ENCODE results near the gene FLNC. TPM values are rescaled to one million over a fixed set of nuclear protein-coding genes. Genes with fewer than 3 reads are reported as not detected.

Gene FLNC
- total RNA-seq, 1 experiment from 2014 or later, result 0.05 TPM

DNA sequence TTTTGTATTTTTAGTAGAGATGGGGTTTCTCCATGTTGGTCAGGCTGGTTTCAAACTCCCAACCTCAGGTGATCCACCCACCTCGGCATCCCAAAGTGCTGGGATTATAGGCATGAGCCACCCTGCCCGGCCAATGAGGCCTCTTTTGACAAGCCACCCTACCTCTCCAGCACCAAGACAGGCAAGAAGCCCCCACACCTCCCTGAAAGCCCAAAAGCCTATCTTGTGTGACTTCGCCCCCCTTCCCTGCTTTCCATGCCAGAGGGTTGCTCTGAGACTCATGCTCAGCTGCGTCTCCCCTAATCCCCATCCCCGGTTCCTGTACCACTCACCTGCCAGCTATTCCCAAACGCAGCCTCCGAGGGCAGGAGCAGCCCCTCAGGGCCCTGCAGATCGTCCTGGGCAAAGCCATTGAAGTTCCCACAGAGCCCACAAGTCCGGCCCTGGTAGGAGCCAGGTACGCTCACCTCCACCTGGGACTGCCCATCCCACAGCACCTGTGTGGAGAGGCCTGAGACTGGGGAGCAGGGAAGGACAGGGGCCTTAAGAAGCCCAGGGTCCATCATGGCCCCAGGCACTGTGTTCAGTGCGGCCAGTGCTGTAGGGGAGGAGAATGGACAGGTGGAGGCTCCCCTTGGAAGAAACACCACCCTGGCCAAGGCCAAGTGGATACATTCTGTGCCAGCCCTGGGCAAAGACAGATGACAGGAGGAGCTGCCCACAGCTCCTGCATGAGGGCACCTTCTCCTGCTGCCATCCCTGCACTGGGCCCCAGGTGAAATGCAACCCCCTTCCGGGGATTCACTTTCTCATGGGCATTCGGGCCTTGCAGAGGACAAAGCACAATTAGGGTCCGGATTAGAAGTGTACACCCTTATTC is 48.3 kb downstream of the FLNC start:
- DNase-seq (ENCODE audit: low spot score), result no peak

DNA sequence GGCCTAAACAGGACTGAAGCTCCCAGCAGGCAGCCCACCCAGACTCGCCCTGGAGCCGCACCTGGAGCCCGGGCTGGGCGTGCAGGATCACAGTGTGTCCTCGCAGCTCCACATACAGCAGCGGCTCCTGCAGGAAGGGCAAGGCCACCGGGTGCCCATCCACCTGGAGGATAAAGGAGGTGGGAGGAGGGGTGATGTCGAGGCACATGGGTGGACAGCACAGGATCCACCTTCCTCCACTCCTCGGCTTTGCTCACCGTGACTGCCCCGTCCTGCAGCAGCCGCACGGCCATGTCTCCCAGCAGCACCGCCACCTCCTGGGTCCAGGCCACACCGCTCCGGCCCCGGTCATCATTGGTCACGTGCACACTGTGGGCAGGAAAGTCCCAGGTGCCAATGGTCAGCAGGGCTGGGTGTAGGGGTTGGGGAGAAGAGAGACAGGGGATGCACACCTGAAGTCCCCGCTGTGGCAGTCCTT is 49.3 kb downstream of the FLNC start:
- DNase-seq (ENCODE audit: low spot score), result no peak

DNA sequence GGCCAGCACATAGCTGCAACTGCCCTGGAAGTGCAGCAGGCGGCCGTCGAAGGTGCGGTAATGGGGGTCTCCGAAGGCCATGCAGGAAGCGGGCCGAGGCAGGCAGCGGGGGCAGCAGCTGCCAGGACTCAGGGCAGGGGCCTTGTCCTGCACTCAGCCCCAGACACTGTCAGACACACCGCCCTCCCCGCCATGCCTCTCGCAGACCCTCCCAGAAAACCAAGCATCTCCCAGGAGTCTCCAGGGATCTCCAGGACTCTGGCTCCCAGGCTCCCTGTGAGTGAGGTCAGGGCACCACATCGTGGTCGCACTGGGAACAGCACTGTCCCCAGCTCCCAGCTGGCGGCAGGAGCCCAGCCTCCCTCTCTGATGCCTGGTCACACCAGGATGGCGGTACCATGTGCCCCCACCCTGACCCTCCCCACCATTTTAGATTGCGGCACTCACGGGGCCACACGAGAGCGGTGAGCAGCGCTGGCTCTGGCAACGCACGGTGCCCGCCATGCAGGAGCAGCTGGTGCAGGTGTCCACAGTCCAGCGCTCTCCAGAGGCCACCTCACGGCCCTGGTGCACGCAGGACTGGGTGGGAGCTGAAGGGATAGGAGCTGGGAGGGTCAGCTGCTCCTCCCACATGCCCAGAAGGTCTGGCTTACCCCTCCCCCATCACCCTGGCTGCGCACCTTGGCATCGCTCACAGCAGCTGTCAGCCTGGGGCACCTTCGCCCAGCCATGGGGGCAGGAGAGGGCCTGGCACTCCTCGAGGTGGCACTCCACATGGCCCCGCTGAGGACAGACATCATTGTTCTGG is 49.9 kb downstream of the FLNC start:
- DNase-seq (ENCODE audit: low spot score), result peak; percentile 82

DNA sequence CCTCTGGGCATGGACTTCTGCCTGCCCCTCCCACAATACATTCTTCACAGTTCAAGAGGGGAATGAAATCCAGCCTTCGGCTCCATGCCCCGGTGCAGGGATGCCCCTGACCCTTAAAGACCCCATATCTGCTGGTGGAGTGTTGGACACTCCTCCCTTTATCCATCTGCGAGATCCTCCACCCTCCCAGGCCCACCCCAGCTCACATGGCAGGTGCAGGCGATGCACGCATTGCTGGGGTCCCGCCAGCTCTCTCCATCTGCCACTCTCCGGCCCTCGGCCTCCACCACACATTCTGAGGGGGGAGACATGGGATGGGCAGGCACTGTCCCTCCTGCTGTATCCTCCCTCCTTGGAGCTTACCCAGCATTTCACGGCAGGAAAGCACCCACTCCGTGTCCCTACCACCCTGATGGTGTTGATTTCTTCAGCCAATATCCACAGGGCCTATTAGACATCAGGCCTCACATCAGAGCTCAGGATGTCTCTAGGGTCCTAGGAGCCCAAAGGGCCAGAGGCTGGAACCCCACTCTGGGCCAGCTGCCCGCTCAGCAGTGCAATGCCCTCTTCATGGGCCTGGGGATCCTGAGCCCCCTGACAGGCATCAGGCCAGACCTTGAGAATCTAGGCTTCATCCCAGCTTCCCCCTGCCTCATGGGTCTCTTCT is 50.7 kb downstream of the FLNC start:
- no peak for DNase-seq (ENCODE audit: low spot score)

DNA sequence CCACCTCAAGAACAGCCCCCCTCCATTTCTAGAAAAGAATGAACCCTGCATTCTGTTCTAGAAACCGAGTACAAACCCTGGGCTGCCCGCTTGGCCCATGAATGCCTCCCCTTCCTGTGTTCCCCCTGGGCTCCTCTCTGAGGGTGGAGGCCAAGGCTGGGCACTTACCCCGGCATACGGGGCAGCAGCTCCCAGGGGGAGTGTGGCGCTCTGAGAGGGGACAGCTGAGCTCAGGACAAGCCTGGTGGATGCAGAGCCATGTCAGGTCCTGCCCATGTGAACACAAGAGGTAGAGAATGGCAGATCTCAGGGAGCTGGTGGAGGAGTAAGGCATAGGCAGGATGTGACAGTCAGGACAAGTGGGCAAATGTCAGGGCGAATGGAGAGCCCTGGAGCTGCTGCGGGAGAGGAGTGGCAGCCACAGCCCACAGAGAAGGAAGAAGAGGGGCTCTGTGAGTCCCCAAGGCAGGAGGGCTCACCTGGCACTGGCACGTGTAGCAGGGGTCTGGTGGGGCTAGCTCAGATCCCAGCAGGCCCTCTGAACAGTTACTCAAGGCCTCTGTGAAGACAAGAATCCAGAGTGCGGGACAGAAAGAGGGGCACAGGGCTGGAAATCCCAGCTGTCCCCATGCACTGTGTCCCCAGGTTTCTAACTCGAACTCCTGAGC is 51.4 kb downstream of the FLNC start:
- no peak for DNase-seq (ENCODE audit: low spot score)

DNA sequence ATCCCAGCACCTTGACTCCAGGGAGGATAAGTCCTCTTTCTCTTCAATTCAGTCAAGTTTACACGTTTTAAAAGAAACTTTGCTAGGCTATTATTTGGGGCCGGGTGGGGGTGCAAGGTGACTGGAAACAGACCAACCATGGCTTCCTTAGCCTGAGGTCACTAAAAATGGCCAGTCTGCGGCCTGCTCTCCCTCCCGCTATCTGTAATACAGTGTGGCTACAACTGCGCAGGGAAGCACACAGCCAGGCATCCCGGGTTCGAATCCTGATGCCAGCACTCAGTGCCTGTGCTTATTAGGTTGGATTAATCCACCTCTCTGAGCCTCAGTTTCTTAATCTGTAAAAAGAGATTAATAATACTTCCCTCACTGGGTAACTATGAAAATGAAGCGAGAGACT is 51.9 kb downstream of the FLNC start:
- no peak for DNase-seq (ENCODE audit: low spot score)

DNA sequence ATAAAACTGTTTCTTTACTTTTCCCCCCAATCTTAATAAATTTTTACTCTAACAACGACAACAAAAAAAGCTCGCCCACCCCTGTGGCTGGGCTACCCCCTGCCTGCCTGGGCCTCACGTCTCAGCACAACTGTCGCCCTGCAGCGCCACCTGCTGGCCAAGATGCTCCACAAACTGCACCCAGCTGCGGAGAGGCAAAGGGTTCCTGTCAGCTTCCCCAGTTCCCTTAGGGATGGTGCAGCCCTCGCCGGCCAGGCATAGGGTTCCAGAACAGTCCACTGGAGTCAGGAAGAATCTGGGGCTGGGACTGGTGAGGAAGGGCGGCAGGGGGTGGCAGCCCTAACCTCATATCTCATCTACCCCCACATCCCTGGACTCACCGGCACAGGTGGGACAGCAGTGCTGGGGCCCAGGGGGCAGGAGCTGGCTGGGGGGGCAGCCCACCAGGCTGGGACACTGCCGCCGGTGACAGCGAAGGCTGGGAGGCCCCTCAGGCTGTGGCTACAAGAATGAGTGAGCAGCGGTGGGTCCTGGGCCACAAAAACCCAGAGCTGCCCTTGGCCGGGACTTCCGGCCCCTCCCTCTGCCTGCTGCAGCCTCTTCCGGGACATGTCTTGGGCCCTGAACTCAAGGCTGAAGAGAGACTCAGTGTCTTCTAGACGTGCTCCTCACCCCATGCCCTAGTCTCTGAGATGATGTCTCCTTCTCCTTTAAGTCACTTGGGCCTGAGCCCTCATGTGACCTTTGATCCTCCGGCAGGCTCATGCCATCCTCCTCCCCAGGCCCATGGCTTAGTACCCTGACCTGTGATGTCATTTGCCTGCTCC is 53.6 kb downstream of the FLNC start:
- peak; percentile 92 for DNase-seq (ENCODE audit: low spot score)

DNA sequence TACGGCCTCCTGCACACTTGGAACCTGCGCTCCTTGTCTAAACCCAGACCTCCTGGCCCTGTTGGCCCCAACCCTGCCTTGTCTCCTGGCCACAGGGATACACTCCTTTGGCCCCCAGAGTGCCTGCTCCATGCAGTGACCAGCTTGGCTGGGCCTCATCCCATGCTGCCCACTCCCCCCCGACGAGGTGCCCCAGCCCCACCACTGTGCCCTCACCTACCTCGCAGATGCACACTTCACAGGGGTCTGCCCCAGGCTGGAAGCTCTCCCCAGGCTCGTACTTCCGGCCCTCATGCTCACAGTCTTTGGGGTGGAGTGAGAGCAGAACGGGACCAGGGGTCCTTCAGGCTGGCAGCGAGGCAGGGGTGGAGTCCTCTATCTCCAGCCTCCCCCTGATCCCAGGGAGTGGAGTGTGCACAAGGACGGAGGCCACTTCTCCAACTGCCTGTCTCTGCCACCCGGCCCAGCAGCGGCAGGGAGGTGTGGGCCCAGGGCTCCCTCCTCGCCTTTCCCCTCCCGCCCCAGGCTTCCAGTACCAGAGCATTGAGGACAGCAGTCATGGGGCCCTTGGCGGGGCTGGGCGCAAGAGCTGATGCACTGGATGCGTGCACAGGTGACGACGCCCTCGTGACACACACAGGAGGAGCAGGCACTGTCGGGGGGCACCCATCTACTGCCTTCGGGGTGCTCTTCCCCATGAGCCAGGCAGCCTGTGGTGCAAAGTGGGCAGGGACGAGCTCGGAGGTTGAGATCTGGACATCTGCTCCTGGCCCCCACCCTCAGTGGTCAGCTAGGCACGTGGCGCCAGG is 54.6 kb downstream of the FLNC start:
- no peak for DNase-seq (ENCODE audit: low spot score)

DNA sequence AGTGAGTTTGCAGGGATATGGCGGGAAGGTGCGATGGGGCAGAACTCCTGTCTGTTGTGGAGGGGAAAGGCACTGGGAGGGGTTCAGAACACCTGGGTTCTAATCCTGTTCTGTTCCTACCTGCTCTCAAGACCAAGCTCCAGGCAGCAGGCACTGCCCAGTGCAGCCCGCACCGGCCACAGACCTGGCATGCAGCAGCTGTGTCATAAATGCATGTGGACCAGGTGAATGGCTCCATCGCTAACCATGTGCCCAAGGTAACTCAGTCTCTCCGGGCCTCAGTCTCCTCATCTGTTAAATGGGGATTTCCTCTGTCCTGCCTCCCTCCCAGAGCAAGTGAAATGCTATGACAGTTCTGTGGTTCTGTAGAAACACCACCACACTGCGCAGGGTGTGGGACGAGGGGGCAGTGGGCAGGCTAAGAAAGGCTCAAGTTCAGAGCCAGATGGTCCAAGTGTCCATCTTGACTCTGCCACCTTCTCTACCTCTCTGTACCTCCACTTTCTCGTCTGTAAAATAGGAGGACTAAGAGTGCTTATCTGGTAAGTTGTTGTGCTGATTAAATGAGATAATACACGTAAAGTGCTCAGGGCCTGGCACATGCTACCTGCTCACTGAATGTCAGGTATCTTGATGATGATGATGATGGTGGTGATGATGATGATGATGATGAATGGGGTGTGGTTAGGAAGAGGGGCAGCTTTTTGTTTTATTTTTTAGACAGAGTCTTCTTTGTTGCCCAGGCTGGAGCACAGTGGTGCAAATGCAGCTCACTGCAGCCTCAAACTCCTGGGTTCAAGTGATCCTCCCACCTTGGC is 55.4 kb downstream of the FLNC start:
- DNase-seq (ENCODE audit: low spot score), result no peak

DNA sequence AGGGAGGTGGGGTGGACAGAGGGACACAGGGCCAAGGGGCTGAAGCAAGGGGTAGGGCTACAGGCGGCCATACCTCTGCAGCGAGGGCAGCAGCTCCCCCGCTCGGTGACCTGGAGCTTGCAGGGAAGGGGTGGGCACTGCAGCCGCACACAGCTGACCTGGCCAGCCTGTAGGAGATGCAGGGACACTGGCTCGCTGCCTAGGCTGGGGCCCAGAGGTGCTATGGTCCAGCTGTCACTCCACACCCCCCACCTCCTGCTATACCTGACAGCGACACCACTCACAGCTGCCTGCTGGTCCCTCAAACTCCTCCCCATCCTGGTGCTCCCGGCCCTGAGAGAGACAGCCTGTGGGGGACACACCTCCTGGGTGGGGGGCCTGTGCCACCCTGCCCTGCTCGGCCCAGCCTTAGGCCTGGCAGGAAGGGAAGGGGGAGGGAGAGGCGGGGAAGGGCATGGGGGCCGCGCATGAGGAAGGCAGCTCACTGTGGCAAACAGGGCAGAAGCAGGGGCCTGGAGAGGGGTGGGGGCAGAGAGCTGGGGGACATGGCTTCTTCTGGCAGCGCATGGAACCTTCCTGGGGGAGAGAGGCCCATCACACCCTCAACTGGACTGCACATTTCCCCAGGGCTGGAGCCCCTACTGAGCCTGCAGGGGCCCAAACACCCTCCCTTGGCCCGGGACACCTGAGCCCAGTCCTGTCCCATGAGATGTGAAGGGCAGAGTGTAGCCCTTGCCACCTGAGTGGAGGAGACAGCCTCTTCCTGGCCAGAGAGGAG is 56.4 kb downstream of the FLNC start:
- no peak for DNase-seq (ENCODE audit: low spot score)

DNA sequence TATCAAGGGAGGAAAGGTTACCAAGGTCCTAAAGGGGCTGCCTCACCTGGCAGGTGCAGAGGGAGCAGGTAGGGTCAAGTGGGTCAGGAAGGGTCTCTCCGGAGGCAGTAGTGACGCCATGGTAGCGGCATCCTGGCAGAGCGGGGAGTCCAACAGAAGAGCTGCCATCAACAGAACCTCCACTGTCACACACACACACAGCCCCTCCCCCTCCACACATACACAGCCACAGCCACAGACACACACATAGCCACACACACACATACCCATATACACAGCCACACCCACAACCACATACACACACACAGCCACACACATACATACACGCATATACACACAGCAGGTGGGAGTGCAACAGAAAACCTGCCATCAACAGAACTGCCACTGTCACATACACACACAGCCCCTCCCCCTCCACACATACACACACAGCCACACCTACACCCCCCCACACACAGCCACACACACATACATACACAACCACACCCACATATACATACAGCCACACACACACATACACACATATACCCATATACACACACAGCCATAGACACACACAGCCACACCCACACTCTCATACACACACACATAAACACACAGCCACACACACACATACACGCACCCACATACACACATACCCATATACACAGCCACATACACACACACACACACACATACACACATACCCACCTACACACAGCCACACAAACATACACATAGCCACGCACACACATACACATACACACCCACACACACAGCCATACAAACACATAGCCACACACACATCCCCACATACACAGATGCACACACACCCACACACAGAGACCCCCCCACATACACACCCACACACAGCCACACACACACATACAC is 57.2 kb downstream of the FLNC start:
- DNase-seq (ENCODE audit: low spot score), result no peak

DNA sequence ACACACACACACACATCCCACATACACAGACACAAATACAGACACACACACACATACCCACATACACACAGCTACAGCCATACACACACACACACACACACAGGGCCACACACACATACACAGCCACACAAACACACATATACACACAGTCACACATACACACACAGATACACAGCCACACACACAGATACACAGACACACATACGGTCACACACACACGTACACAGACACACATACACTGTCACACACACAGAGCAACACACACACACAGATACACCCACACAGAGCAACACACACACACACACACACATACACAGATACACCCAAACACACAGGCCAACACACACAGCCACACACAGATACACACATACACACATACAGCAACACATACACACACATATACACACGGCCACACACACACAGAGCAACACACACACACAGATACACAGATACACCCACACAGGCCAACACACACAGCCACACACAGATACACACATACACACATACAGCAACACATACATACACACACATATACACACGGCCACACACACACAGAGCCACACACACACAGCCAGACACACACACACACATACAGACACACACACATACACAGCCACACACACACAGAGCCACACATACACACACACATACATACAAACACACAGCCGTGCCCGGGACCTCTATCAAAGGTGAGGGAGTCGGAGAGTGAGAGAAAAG is 58.0 kb downstream of the FLNC start:
- DNase-seq (ENCODE audit: low spot score), result no peak

DNA sequence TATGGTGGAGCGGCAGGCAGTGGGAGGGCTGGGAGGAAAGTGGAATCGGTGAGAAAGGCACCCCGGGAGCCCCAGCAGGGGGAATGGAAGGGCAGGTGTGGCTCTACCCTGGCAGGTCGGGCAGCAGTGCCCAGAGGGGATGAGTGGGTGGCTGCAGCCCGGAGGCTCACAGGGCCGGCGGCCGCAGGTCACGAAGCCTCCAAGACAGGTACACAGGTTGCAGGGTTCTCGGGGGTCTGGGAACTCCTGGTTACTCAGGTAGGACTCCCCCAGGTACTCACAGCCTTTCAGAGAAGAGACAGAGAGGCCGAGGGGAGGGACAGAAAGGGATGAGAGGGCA is 58.5 kb downstream of the FLNC start:
- DNase-seq (ENCODE audit: low spot score), result no peak

DNA sequence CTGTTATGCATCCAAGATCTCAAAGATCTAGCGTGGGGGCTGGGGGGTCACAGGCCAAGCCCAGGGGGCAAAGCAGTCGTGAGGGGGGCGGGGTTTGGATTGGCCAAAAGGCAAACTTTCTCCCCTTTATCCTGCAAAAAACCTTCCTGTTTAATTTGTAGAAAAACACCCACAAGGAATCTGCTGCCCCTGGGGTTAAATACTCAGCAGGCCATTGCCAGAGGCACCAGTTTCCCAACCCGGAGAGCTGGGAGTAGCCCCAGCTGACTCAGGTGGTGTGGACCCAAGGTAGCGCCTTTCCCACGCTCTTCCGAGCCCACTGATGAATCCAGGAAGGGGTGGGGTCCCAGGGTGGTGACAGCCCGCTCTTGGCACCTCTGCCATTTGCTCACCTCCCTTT is 58.9 kb downstream of the FLNC start:
- DNase-seq (ENCODE audit: low spot score), result no peak

DNA sequence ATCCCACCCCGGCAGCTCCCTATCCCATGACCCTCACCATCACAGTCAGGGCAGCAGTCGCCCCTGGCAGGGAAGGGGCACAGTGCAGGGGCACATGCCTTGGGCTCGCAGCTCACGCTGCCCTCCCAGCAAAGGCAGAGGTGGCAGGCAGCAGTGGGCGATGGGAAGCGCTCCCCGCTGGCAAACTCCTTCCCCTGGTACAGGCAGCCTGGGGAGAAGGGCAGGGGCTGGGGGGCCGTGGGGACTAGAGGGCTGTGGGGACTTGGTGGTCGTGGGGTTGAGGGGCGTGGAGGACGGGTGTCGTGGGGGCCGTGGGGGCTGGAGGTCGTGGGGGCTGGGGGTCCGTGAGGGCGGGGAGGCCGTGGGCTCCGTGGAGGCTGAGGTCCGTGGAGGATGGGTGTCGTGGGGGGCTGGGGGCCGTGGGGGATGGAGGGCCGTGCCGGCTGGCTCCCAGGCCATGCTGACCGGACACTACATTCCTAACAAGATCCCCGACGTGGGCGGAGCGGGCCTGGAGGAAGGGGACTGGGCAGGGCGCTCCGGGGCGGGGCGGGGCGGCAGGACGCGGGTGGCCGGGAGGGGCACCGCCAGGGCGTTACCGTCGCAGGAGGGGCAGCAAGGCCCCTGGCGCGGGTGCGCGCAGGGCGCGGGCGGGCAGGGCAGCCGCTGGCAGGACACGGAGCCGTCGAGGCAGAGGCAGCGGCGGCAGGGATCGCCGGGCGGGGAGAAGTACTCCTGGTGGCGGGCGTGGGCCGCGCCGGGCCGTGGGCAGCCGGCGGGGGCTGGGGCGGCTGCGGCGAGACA is 60.3 kb downstream of the FLNC start:
- DNase-seq (ENCODE audit: low spot score), result no peak

Measured in HT-29 (cell line).